Activated CD4-positive, alpha-beta T cell treated with anti-CD3 and anti-CD28 coated beads, Interleukin-2, amount 50 U/mL, for 4 hours (primary cell): ENCODE data around the gene PMM1.
"Not testable (repeated sequence)": the region's sequence is repeated elsewhere in the genome, so short reads cannot be mapped to it uniquely, and the experiment has no call there.

Experiments
- DNase-seq, 2 experiments: peaks; one replicate each; pipeline ENCODE4 v3.0.0-alpha.2; 2020

Gene PMM1

DNA sequence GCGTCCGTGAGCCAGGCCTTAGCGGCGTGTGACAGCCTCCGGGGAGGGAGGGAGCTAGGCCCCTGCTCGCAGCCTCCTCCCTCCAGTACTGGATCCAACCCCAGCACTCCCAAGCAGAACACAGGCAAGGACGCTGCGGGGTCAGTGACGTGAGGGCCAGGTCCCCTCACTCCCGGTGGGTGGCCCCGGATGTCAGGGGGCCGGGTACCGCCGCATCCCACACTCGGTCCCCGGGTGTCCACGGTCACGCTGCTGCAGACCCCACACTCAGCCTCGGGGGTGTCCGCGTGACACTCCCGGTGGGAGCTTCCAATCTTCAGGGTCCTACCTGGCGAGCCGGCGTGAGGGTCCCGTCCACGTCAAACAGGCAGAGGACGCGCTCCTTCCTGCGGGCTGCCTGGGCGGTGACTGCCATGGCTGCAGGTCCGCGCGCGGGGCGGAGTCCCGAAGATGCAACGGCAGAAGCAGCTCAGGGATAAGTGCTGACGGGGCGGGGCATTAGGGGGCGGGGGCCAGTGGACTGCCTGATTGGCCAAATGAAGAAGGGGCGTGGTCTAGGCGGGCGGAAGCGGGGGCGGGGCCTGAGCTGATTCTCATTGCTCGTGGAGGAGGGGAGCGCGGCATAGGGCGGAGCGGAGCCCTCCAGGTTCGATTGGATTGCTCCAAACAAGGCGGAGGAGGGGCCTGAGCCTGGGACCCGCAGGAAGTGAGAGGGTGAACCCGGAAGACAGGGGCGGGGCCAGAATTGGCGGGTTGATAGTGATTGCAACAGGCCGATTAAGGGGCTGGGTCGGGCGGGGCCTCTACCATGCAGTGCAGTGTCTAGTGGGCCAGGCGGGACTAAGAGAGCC is at the start of gene PMM1:
TSS of gene PMM1 (minus strand) at position 450 of the 851 bp plus-strand sequence. CDS start at position 415, 35 bp downstream.
- peak; percentile 100 for DNase-seq

- DNase-seq, result no peak
Measured at GRCh38 chr22:41638748-41639147, 49.1 kb upstream of the PMM1 start.

DNA sequence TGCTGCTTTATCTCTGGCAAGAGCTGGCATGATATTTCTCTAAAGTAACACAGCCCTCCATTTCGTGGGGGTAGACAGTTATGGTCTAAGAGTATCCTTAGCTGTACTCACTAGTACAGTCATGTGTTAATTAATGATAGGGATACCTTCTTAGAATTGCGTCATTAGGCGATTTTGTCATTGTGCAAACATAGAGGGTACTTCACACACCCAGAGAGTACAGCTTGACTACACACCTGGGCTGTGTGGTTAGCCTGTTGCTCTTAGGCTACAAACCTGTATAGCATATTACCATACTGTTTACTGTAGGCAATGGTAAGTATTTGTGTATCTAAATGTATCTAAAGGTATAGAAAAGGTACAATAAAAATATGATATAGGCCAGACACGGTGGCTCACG is 48.5 kb upstream of the PMM1 start:
- no peak for DNase-seq

- not testable (repeated sequence) for DNase-seq
Measured at GRCh38 chr22:41637623-41638022, 48.0 kb upstream of the PMM1 start.

DNA sequence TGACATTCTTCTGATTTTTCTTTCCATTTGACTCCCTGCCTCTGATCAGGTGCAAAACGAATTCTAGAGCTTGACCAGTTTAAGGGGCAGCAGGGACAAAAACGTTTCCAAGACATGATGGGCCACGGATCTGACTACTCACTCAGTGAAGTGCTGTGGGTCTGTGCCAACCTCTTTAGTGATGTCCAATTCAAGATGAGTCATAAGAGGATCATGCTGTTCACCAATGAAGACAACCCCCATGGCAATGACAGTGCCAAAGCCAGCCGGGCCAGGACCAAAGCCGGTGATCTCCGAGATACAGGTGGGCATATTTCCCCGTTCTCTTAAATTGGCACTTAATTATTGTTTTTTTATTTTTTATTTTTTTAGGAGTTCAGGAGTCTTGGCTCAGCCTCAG is 46.8 kb upstream of the PMM1 start:
- DNase-seq, result no peak

DNA sequence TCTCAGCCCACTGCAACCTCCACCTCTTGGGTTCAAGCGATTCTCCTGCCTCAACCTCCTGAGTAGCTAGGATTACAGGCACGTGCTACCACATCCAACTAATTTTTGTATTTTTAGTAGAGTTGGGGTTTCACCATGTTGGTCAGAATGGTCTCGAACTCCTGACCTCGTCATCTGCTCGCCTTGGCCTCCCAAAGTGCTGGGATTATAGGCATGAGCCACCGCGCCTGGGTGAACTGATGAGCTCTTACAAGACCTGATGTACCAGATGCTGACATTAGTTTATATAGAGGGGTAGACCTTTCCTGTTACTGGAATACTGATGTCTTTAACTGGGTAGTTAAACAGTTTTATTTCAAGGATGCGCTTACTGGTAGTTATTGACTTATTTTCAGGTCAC is 45.0 kb upstream of the PMM1 start:
- DNase-seq, result not testable (repeated sequence)

GRCh38 chr22:41631615-41632014 is 42.0 kb upstream of the PMM1 start:
- DNase-seq, result not testable (repeated sequence)

- DNase-seq, result not testable (repeated sequence)
Measured at GRCh38 chr22:41631115-41631514, 41.5 kb upstream of the PMM1 start.

DNA sequence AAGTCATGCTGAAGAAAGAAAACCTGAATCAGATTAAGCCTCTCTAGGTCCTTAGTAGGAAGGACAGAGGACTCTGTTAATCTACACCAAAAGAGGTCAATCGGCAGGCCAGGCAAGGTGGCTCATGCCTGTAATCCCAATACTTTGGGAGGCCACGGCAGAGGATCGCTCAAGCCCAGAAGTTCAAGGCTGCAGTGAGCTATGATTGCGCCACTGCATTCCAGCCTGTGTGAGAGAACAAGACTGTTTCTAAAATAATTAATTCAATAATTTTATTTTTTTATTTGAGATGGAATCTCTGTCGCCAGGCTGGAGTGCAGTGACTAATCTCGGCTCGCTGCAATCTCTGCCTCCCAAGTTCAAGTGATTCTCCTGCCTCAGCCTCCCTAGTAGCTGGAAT is 35.9 kb upstream of the PMM1 start:
- no peak for DNase-seq

GRCh38 chr22:41621911-41622179 is 32.2 kb upstream of the PMM1 start:
- no peak for DNase-seq

- peak; percentile 100 for DNase-seq
Measured at GRCh38 chr22:41621099-41621910, 31.7 kb upstream of the PMM1 start, which contains the start of gene XRCC6. Gene XRCC6 (plus strand): TSS chr22:41621295. CDS start chr22:41622005, 710 bp downstream.

GRCh38 chr22:41620589-41621098 is 31.0 kb upstream of the PMM1 start, which contains the start of gene DESI1:
Gene DESI1 (minus strand): TSS chr22:41621043. CDS start chr22:41620839, 204 bp downstream.
- DNase-seq, result no peak

DNA sequence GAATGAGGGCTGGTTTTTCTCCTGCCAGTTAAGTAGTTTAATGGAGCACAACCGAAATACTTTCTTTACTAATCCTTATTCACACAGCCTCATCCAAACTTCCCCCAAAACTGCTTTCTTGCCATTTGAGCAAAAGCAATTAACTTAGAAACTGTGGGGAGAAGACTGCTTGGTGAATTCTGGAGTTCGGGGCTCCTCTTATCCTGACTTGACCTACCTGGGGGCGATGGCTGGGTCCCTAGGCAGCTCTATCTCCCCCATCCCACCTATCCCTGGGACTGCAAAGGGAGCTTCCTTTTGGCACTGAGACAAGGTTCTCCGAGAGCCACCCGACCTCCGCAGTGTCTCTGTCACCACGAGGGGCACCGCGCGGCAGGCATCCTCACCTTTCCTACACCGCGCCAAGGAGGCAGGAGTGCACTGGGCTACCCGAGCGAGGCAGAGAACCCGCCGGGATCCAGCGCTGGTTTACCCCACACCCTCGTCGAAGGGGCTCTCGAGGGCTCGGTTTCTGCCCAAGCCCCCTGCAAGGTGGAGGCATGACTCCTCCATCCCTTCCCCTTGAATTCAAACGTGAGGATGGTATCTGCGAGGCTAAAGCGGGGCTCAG is 30.4 kb upstream of the PMM1 start:
- peak; percentile 43 to 47 for DNase-seq

DNA sequence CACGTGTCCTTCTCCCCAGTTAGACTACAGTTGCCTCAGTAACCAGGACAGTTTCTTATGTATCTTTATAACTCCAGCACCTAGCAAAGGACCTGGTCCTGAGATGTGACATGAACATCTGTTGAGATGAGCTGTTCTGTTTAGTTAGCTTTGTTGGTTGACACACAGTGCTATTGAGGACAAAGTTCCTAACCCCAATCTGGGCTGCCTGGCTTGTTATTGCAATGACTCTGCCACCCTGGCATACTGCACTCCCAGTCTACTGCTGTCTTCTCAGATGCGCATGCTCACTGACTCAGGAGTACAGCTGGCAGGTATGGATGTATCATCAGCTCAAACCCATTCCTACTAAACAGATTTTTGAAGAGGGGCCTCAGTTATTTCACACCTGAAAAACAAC is 23.8 kb upstream of the PMM1 start:
- no peak for DNase-seq

- no peak for DNase-seq
Measured at GRCh38 chr22:41612603-41613306, 23.1 kb upstream of the PMM1 start.

DNA sequence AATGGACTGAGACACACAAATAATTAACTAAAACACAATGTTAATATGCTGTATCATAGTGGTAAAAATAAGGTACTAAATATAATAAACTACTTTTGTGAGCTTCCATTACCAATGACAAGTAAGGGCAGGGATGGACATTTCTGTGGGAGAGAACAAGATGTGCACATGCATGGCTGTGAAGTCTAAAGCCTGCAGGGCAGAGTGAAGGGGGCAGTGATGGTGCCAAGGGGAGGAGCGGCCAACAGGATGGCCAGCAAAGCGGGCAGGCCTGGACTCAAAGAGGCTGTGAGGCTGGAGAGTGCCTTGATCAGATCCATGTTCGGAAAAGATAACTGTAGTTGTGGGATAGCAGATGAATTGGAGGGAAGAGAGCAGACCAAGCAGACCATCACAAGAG is 18.7 kb upstream of the PMM1 start:
- DNase-seq, result no peak

GRCh38 chr22:41603873-41604332 is 14.3 kb upstream of the PMM1 start:
- DNase-seq, result peak in 1 of 2 experiments; percentile 26

GRCh38 chr22:41600976-41601375 is 11.3 kb upstream of the PMM1 start:
- no peak for DNase-seq

- DNase-seq, result no peak
Measured at GRCh38 chr22:41598891-41599635, 9.4 kb upstream of the PMM1 start.

GRCh38 chr22:41598081-41598480 is 8.4 kb upstream of the PMM1 start:
- DNase-seq, result no peak

DNA sequence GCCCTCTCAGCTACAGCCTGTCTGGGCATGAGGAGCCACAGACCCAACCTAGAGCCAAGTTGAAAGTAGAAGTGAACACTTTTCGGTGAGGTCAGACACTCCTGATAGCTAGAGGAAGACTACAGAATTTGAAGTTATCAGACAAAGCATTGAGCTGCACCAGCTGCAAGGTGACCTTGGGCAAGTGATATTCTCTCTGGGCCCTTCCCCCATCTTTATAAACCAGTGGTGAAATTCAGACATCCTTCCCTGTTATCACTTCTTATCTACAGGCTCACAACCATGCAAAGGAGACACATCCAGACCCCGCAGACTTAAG is 8.0 kb upstream of the PMM1 start:
- no peak for DNase-seq
